Tibial nerve (tissue), 4 donors: ENCODE results near the gene DGKI. TPM values are rescaled to one million over a fixed set of nuclear protein-coding genes. Genes with fewer than 3 reads are reported as not detected.

Experiments used
- DNase-seq, 2 donors: peaks; one replicate each; pipeline ENCODE4 v3.0.0-alpha.2; 2019; ENCODE audit warnings: low spot score in 2 of 2
- H3K27ac ChIP-seq, 4 donors: fragments of 200-600 bp; sonication (generic) in 3 of 4; one replicate each; pipeline ENCODE4 v1.5.1; 2017 to 2019; ENCODE audit warnings: mild to moderate bottlenecking in 1 of 4
- H3K27me3 ChIP-seq, 2 donors: fragments of 200-600 bp; sonication (generic) in 1 of 2; one replicate each; pipeline versions ENCODE4 v1.5.1 to v1.6.0; 2017 to 2019
- H3K36me3 ChIP-seq, 3 donors: fragments of 200-600 bp; sonication (generic); one replicate each; pipeline ENCODE4 v1.5.1; 2018 to 2019
- H3K4me1 ChIP-seq, 4 donors: fragments of 200-600 bp; sonication (generic) in 3 of 4; one replicate each; pipeline ENCODE4 v1.5.1; 2017 to 2019
- H3K4me3 ChIP-seq, 4 donors: fragments of 200-600 bp; sonication (generic) in 3 of 4; one replicate each; pipeline ENCODE4 v1.5.1; 2017 to 2019; ENCODE audit warnings: mild to moderate bottlenecking in 1 of 4, moderate library complexity in 1 of 4
- H3K9me3 ChIP-seq, 4 donors: fragments of 200-600 bp; sonication (generic) in 3 of 4; one replicate each; pipeline ENCODE4 v1.5.1; 2017 to 2019
- EP300 ChIP-seq, 2 donors: sonication (generic); formaldehyde crosslinking; IDR thresholded peaks; one replicate each; pipeline ENCODE4 v1.6.1; 2017; ENCODE audit warnings: antibody characterized with exemption in 2 of 2, mild to moderate bottlenecking in 1 of 2
- POLR2A ChIP-seq, 2 donors: fragments of 450-650 bp; IDR thresholded peaks; one replicate each; pipeline ENCODE4 v1.6.1; 2017; ENCODE audit warnings: antibody characterized with exemption in 2 of 2, mild to moderate bottlenecking in 2 of 2, moderate library complexity in 2 of 2
- WGBS, 2 donors: methylation state at CpG; one replicate each; pipeline ENCODE4 v1.1.5; 2018; 5-methylcytosine and 5-hydroxymethylcytosine counted together
- total RNA-seq, 4 donors: library from RNA; depleted of rRNA; stranded (reverse); fragments of >200 nt; gene quantifications; one replicate each; pipeline ENCODE4 v1.1.0, GENCODE V29; 2016
- TF ChIP-seq, protein P1 (sequence below), 5 experiments: fragments of 200-600 bp in 3 of 5; fragments of 450-650 bp in 2 of 5; sonication (generic) in 3 of 5; IDR thresholded peaks; one replicate each; pipeline ENCODE4 v1.5.1; 2016 to 2019; ENCODE audit warnings: antibody characterized with exemption in 5 of 5, mild to moderate bottlenecking in 3 of 5, moderate library complexity in 2 of 5

The DGKI gene
- total RNA-seq, 4 donors from 2014 or later, result 0.21 to 2.7 (median 1.7) TPM

DNA sequence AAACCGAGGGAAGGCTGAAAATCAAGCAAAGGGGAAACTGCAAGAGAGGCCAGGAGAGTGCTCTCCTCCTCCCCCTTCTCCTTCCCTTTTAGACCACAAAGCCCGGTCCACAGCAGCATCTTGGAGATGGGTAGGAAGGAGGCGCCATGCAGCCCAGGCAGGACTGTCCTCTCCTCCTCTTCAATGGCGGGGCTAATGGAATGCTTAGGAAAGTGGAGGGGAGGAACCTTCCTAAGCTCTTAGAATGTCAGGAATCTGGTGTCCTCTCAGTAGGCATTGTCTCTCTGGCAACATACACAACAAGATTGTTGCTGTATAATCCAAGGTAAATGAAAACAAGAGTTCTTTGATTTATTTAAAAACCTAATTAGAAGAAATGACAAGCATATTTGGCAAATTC is 185.1 kb downstream of the DGKI start:
- 79 to 93% methylated on average over 4 of the region's 4 CpGs for WGBS, 2 donors
- H3K27me3 ChIP-seq, result no peaks in the 10 kb centered on the region
- H3K36me3 ChIP-seq, result no peaks in the 10 kb centered on the region
- no peak for DNase-seq
- TF ChIP-seq POLR2A (IDR thresholded peaks at IDR 0.05) (no peak), EP300 (IDR thresholded peaks at IDR 0.05) (no peak)
- TF ChIP-seq, protein P1, sequence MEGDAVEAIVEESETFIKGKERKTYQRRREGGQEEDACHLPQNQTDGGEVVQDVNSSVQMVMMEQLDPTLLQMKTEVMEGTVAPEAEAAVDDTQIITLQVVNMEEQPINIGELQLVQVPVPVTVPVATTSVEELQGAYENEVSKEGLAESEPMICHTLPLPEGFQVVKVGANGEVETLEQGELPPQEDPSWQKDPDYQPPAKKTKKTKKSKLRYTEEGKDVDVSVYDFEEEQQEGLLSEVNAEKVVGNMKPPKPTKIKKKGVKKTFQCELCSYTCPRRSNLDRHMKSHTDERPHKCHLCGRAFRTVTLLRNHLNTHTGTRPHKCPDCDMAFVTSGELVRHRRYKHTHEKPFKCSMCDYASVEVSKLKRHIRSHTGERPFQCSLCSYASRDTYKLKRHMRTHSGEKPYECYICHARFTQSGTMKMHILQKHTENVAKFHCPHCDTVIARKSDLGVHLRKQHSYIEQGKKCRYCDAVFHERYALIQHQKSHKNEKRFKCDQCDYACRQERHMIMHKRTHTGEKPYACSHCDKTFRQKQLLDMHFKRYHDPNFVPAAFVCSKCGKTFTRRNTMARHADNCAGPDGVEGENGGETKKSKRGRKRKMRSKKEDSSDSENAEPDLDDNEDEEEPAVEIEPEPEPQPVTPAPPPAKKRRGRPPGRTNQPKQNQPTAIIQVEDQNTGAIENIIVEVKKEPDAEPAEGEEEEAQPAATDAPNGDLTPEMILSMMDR (IDR thresholded peaks at IDR 0.05), result no peak
- H3K4me3 ChIP-seq, result no peak overlapping the region
- no peaks in the 10 kb centered on the region for H3K9me3 ChIP-seq
- no peak overlapping the region for H3K27ac ChIP-seq
- H3K4me1 ChIP-seq, result peaks cover 0 to 14% (median 3%) of the 10 kb centered on the region in 4 donors

- H3K27me3 ChIP-seq, result no peaks in the 10 kb centered on the region
- H3K36me3 ChIP-seq, result no peaks in the 10 kb centered on the region
- no peak overlapping the region for H3K4me3 ChIP-seq
- WGBS, 2 donors, result 84% methylated on average over 9 of the region's 9 CpGs
- TF ChIP-seq, protein P1 (IDR thresholded peaks at IDR 0.05), result no peak
- no peak for TF ChIP-seq POLR2A (IDR thresholded peaks at IDR 0.05)
- no peak overlapping the region for H3K27ac ChIP-seq
- no peaks in the 10 kb centered on the region for H3K9me3 ChIP-seq
- DNase-seq, result no peak
- peaks cover 0 to 24% (median 5%) of the 10 kb centered on the region in 4 donors for H3K4me1 ChIP-seq
Observed at GRCh38 chr7:137658190-137658900, 188.4 kb downstream of the DGKI start.

GRCh38 chr7:137657476-137658189 is 189.1 kb downstream of the DGKI start:
- Histone ChIP-seq H3K27me3 (no peaks in the 10 kb centered on the region), H3K4me3 (no peak overlapping the region), H3K27ac (no peak overlapping the region), H3K4me1 (peaks cover 0 to 24% (median 5%) of the 10 kb centered on the region in 4 donors), H3K36me3 (no peaks in the 10 kb centered on the region), H3K9me3 (no peaks in the 10 kb centered on the region)
- DNase-seq, result no peak
- no peak for TF ChIP-seq POLR2A (IDR thresholded peaks at IDR 0.05)
- TF ChIP-seq, protein P1 (IDR thresholded peaks at IDR 0.05), result no peak
- no peak for TF ChIP-seq EP300 (IDR thresholded peaks at IDR 0.05)
- WGBS, 2 donors, result 68 to 70% methylated on average over 4 of the region's 4 CpGs

GRCh38 chr7:137656850-137657232 is 189.9 kb downstream of the DGKI start:
- TF ChIP-seq POLR2A (IDR thresholded peaks at IDR 0.05) (no peak), EP300 (IDR thresholded peaks at IDR 0.05) (no peak)
- TF ChIP-seq, protein P1 (IDR thresholded peaks at IDR 0.05), result no peak
- Histone ChIP-seq H3K36me3 (no peaks in the 10 kb centered on the region), H3K9me3 (no peaks in the 10 kb centered on the region), H3K4me3 (no peak overlapping the region), H3K27ac (peak overlapping the region in 1 of 4 donors; percentile 26), H3K27me3 (no peaks in the 10 kb centered on the region), H3K4me1 (peaks cover 0 to 24% (median 5%) of the 10 kb centered on the region in 4 donors)
- no peak for DNase-seq
- 34 to 49% methylated on average over 3 of the region's 3 CpGs for WGBS, 2 donors

- Histone ChIP-seq H3K27me3 (no peaks in the 10 kb centered on the region), H3K4me1 (peaks cover 0 to 24% (median 5%) of the 10 kb centered on the region in 4 donors), H3K9me3 (no peaks in the 10 kb centered on the region), H3K36me3 (no peaks in the 10 kb centered on the region), H3K4me3 (no peak overlapping the region), H3K27ac (peak overlapping the region in 1 of 4 donors; percentile 26)
- 5% methylated on average over 8 of the region's 8 CpGs for WGBS, 2 donors
- peak; percentile 74 to 85 for DNase-seq
- TF ChIP-seq EP300 (IDR thresholded peaks at IDR 0.05), result no peak
- TF ChIP-seq, protein P1 (IDR thresholded peaks at IDR 0.05), result peak; percentile 57 to 81 (median 70)
- no peak for TF ChIP-seq POLR2A (IDR thresholded peaks at IDR 0.05)
Observed at GRCh38 chr7:137656227-137656849, 190.4 kb downstream of the DGKI start.
